ENCODE data around the gene CR1. TPM values are rescaled to one million over a fixed set of nuclear protein-coding genes. Genes with fewer than 3 reads are reported as not detected.

Gene CR1
- total and polyA plus RNA-seq, 2 of the 4 experiments (the other 2 are of a cell fraction): not detected

DNA sequence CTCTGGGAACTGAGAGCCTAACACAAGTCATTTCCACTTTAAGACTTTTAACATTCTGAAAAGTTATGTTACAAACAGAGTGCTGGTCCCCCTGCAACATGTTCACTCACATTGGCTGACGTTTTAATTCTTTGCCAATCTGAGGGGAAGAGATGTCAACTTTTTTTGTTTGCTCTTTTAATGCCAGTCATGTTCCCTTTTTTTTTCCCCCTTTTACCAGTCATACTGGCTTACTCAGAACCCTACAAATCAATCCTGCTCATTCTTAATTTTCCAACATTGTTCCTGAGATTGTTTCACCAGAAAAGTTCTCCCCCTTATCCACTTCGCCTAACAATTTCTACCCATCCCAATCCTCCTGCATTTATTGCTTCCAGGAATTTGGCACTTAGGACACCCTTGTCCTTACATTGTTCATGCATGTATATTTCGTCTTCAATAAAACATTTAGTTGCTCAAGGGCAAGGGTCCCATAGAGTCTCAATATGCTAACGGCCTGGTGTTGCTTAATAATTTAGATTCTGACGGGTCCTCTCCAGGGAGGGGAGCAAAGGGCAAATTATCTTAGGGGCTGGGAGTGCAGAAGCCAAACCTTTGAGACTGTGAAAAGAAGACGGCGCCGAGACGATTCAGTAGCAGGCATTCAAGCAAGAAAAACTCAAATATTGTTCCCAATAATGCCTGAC is 148.4 kb downstream of the CR1 start:
- H3K9me1 ChIP-seq (ENCODE audit: insufficient read depth, low read length): no peaks in the 10 kb centered on the region
- dilution Hi-C loops (cut with HindIII; ENCODE audit: low sequenced_read_pairs, unreplicated experiment): no loop called here

More for the DNA sequence above, 148.4 kb downstream of the CR1 start:
- Histone ChIP-seq H3K23ac (ENCODE audit: low read depth, low read length) (no peak overlapping the region), H3K36me3 (ENCODE audit: control insufficient read depth, insufficient read depth, low read length) (no peaks in the 10 kb centered on the region), H3K9me3 (ENCODE audit: control insufficient read depth, insufficient read depth, low read length) (no peaks in the 10 kb centered on the region), H2BK5ac (ENCODE audit: low read depth, low read length, poor library complexity, severe bottlenecking) (no peak overlapping the region), H3K56ac (ENCODE audit: extremely low read depth, insufficient read depth, low read length) (no peak overlapping the region), H3K27ac (ENCODE audit: insufficient read depth, low read length) (no peak overlapping the region), H4K5ac (ENCODE audit: low read depth, low read length) (no peak overlapping the region), H3K4me3 (ENCODE audit: insufficient read depth, low read depth, low read length) (peak overlapping the region; percentile 45), H2AK9ac (replicated peaks; ENCODE audit: low read depth, low read length, poor library complexity) (no peak overlapping the region), H2AFZ (replicated peaks; ENCODE audit: low read length, poor library complexity) (no peak overlapping the region), H4K20me1 (ENCODE audit: insufficient read depth, low read length) (no peaks in the 10 kb centered on the region), H3K27me3 (ENCODE audit: control insufficient read depth, insufficient read depth, low read length) (peaks cover 15% of the 10 kb centered on the region), H3K4ac (ENCODE audit: low read depth, low read length) (no peak overlapping the region), H2BK120ac (ENCODE audit: low read depth, low read length) (no peak overlapping the region), H3K4me1 (ENCODE audit: control insufficient read depth, insufficient read depth, low read length) (no peaks in the 10 kb centered on the region), H3K79me1 (ENCODE audit: low read depth in 1 of 2, low read length in 2 of 2) (no peaks in the 10 kb centered on the region), H2BK20ac (ENCODE audit: low read depth, low read length) (no peak overlapping the region), H4K8ac (ENCODE audit: low read depth in 2 of 2, low read length in 2 of 2) (no peak overlapping the region), H4K91ac (ENCODE audit: insufficient read depth, low read depth, low read length) (no peak overlapping the region), H2AK5ac (ENCODE audit: low read depth, low read length) (no peak overlapping the region), H2BK15ac (ENCODE audit: low read depth, low read length) (no peak overlapping the region), H3K14ac (replicated peaks; ENCODE audit: low read depth, low read length) (no peak overlapping the region), H3K4me2 (ENCODE audit: low read depth, low read length) (peak overlapping the region; percentile 62; the same call in 1 of the 2 replicates), H3K18ac (ENCODE audit: low read depth, low read length) (no peak overlapping the region), H3K9ac (ENCODE audit: low read depth, low read length) (no peak overlapping the region)
- ATAC-seq (ENCODE audit: low read depth) (no peak), DNase-seq (no peak)
- intact Hi-C loops (cut with micrococcal nuclease): no loop called here
- ChIA-PET CTCF (no interaction called here), POLR2A (ENCODE audit: unreplicated experiment) (no interaction called here)
- BruUV-seq (replicated peaks): no TSS peak
- TF ChIP-seq CEBPB (IDR thresholded peaks at IDR 0.05; ENCODE audit: low read depth, low read length) (no peak), RAD21 (IDR thresholded peaks at IDR 0.05; ENCODE audit: low read length) (no peak), RFX5 (IDR thresholded peaks at IDR 0.05; ENCODE audit: low read depth, low read length) (no peak), BHLHE40 (IDR thresholded peaks at IDR 0.05; ENCODE audit: low read depth, low read length) (no peak), CHD1 (IDR thresholded peaks at IDR 0.05; ENCODE audit: low read depth, low read length) (no peak), FOS (IDR thresholded peaks at IDR 0.05; ENCODE audit: low read depth, low read length) (no peak), MXI1 (IDR thresholded peaks at IDR 0.05; ENCODE audit: borderline replicate concordance, low read depth, low read length) (no peak), NFE2L2 (IDR thresholded peaks at IDR 0.05; ENCODE audit: low read depth, low read length) (no peak), MAZ (IDR thresholded peaks at IDR 0.05; ENCODE audit: borderline replicate concordance, low read depth, low read length) (no peak), SMC3 (IDR thresholded peaks at IDR 0.05; ENCODE audit: low read depth, low read length) (no peak)
- TF ChIP-seq, protein P1, sequence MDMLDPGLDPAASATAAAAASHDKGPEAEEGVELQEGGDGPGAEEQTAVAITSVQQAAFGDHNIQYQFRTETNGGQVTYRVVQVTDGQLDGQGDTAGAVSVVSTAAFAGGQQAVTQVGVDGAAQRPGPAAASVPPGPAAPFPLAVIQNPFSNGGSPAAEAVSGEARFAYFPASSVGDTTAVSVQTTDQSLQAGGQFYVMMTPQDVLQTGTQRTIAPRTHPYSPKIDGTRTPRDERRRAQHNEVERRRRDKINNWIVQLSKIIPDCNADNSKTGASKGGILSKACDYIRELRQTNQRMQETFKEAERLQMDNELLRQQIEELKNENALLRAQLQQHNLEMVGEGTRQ (IDR thresholded peaks at IDR 0.05; ENCODE audit: low read depth, low read length): no peak
- TF ChIP-seq, protein P2, sequence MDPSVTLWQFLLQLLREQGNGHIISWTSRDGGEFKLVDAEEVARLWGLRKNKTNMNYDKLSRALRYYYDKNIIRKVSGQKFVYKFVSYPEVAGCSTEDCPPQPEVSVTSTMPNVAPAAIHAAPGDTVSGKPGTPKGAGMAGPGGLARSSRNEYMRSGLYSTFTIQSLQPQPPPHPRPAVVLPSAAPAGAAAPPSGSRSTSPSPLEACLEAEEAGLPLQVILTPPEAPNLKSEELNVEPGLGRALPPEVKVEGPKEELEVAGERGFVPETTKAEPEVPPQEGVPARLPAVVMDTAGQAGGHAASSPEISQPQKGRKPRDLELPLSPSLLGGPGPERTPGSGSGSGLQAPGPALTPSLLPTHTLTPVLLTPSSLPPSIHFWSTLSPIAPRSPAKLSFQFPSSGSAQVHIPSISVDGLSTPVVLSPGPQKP (IDR thresholded peaks at IDR 0.05; ENCODE audit: borderline replicate concordance, low read depth, low read length): no peak
- TF ChIP-seq, protein P3, sequence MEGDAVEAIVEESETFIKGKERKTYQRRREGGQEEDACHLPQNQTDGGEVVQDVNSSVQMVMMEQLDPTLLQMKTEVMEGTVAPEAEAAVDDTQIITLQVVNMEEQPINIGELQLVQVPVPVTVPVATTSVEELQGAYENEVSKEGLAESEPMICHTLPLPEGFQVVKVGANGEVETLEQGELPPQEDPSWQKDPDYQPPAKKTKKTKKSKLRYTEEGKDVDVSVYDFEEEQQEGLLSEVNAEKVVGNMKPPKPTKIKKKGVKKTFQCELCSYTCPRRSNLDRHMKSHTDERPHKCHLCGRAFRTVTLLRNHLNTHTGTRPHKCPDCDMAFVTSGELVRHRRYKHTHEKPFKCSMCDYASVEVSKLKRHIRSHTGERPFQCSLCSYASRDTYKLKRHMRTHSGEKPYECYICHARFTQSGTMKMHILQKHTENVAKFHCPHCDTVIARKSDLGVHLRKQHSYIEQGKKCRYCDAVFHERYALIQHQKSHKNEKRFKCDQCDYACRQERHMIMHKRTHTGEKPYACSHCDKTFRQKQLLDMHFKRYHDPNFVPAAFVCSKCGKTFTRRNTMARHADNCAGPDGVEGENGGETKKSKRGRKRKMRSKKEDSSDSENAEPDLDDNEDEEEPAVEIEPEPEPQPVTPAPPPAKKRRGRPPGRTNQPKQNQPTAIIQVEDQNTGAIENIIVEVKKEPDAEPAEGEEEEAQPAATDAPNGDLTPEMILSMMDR (conservative IDR thresholded peaks at IDR 0.05; ENCODE audit: low read depth, low read length): no peak
- no CpG with 5 or more reads among the region's 9 CpGs for WGBS, 2 experiments (ENCODE audit: extremely low coverage in 2 of 2, insufficient read length in 1 of 2)
- in situ Hi-C loops (cut with MboI; ENCODE audit: low sequenced_read_pairs): no loop called here

Data from IMR-90 (cell line).